ENCODE results near the gene SS18.

SS18 gene

DNA sequence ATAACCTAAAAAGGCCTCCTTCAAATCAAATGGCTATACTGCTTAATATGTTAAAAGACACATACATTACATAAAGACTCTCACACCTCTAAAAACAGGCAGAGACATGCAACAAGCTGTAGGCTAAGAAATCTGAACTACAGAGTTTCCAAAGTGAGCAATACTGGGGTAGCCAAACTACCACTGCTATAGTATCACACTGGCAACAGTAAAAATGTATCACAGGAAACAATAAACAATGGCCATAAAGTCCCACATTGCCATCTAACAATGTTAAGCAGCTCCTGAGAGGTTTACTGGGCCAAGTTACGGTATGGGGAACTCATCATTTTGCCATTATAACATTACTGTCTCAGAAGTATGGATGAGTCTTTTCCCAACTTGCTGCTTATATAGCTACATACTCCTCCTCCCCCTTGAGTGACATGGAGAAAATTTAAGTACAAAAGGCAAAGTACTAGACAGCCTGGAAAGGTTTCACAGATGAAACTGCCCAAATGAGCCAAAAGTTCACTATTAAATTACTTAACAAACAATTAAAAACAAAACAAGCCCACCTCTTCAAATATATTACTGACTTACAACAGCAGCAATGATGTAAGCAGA, 50.3 kb downstream of the SS18 start:
- TF ChIP-seq, protein P1, sequence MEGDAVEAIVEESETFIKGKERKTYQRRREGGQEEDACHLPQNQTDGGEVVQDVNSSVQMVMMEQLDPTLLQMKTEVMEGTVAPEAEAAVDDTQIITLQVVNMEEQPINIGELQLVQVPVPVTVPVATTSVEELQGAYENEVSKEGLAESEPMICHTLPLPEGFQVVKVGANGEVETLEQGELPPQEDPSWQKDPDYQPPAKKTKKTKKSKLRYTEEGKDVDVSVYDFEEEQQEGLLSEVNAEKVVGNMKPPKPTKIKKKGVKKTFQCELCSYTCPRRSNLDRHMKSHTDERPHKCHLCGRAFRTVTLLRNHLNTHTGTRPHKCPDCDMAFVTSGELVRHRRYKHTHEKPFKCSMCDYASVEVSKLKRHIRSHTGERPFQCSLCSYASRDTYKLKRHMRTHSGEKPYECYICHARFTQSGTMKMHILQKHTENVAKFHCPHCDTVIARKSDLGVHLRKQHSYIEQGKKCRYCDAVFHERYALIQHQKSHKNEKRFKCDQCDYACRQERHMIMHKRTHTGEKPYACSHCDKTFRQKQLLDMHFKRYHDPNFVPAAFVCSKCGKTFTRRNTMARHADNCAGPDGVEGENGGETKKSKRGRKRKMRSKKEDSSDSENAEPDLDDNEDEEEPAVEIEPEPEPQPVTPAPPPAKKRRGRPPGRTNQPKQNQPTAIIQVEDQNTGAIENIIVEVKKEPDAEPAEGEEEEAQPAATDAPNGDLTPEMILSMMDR (IDR thresholded peaks at IDR 0.05; ENCODE audit: low read depth, low read length, missing control alignments), result no peak
- in situ Hi-C loops (cut with HindIII; ENCODE audit: low sequenced_read_pairs), result no loop called here
- DNase-seq (ENCODE audit: low read depth), result no peak
- H3K4me3 ChIP-seq (ENCODE audit: low read depth, low read length), result no peak overlapping the region

DNA sequence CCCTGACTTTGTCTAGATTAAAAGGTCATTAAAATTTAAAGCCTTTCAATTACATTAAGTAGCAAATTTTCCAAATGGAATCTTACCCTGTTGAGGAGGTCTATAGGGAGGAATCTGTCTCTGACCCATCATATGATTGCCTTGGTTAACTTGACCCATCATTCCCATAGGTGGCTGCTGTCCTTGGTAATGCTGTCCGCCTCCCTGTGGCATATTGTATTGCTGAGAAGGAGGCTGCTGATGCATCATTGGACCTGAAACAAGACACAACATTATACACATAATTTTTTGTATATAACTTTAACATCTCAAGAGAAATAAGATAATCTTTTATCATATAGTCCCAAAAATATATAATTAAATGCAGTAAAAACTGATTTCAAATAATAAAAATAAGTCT, 51.2 kb downstream of the SS18 start:
- H3K4me3 ChIP-seq (ENCODE audit: low read depth, low read length), result no peak overlapping the region
- in situ Hi-C loops (cut with HindIII; ENCODE audit: low sequenced_read_pairs), result loop anchor here (5.0 kb wide), 1 partner anchor 33 kb away; no protein-coding TSS in a partner anchor
- TF ChIP-seq, protein P1 (IDR thresholded peaks at IDR 0.05; ENCODE audit: low read depth, low read length, missing control alignments), result no peak
- no peak for DNase-seq (ENCODE audit: low read depth)

DNA sequence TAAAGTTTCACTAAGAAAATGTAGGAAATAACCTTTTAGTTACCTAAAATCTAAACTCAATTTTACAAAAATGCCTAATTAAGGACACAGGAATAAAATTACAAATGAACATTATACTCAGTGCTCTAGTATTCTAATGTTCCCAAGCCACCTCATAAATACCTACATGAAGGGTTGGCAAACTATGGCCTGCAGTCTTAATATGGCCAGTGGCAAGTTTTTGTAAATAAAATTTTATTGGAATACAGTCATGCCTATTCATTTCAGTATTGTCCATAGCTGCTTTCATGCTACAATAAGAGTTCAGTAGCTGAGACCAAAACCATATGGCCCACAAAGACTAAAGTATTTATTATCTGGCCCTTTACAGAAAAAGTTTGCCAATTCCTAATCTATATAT, 53.8 kb downstream of the SS18 start:
- no peak overlapping the region for H3K4me3 ChIP-seq (ENCODE audit: low read depth, low read length)
- TF ChIP-seq, protein P1 (IDR thresholded peaks at IDR 0.05; ENCODE audit: low read depth, low read length, missing control alignments), result no peak
- in situ Hi-C loops (cut with HindIII; ENCODE audit: low sequenced_read_pairs), result loop anchor here (5.0 kb wide), 1 partner anchor 36 kb away; no protein-coding TSS in a partner anchor
- no peak for DNase-seq (ENCODE audit: low read depth)

DNA sequence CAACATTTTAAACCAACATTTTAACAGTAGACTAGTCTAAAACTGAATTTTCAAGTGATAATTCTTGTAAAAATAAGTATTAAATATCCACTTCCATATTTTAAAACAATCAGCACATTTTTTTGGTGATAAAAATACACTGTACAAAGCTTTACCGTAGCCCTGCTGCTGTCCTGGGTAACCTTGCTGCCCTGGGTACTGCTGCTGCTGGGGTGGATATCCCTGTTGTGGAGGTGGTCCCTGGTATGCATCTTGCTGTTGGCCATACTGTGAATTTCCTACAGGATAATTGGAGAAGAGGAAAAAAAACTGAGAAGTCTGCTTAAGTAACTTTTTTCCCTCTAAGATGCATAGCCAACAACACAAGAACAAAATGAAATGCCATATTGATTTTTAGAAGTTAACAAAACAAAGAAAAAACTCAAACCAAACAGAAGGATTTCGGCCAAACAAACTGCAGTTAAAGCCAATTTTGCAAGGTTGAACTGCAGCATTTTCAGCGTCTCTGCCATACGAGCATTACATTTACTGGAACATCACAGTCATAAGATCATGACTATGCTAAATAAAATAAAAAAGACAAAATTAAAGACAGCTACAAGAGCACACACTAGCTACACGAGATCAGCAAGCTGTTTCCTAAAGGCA, 55.4 kb downstream of the SS18 start:
- TF ChIP-seq, protein P1 (IDR thresholded peaks at IDR 0.05; ENCODE audit: low read depth, low read length, missing control alignments), result no peak
- DNase-seq (ENCODE audit: low read depth), result no peak
- in situ Hi-C loops (cut with HindIII; ENCODE audit: low sequenced_read_pairs), result loop anchor here (5.0 kb wide), 1 partner anchor 37 kb away; no protein-coding TSS in a partner anchor

DNA sequence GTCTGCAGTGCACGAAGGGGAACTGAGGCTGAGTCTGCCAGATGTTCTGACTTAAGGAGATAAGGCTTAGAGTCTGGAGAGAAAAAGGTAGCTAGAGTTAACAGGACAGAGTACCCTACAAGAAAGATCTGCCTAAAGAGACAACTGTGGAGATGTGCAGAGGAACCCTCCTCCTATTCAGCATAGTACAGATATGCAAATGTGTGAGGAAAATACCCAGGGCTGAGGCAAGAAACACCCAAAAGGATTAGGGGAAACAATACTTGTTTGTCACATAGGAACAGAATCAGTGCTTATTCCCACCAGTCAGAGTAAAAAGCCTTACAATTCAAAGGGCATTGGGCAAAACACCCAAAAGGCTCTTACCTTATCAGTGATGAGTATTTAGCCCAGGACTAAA, 67.8 kb downstream of the SS18 start:
- H3K4me3 ChIP-seq (ENCODE audit: low read depth, low read length), result no peak overlapping the region
- DNase-seq (ENCODE audit: low read depth), result no peak
- in situ Hi-C loops (cut with HindIII; ENCODE audit: low sequenced_read_pairs), result no loop called here
- TF ChIP-seq, protein P1 (IDR thresholded peaks at IDR 0.05; ENCODE audit: low read depth, low read length, missing control alignments), result no peak

More for the DNA sequence above, 55.4 kb downstream of the SS18 start:
- no peak overlapping the region for H3K4me3 ChIP-seq (ENCODE audit: low read depth, low read length)

DNA sequence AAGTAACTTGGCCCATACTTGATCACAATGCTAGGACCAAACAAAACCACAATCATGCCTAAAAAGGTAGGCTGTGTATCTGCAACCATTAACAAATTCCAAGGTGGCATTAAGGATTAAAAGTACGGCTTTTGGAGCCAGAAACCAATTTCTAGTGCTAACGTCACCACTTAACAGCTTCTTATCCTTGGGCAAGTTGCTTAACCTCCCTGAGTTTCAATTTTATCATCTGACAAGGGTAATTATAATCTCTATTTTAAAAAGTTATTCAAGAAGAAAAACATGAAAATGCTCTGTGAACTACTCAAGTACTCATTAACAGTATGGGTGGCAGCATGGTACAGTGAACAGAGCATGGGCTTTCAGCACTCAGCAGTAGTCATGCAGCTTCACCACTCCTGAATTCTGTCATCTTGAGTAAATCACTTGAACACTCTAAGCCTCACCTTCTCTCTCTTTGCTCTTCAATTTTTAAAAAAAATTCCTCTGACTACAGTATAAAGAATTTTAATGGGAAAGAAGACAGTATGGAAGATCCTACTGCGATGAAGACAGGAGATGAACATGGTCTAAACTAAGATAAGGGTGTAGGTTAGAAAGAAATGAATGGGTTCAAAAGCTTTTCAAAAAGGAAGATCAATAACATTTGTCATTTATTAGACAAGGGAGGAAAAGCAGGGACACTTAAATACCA, 69.2 kb downstream of the SS18 start:
- TF ChIP-seq, protein P1 (IDR thresholded peaks at IDR 0.05; ENCODE audit: low read depth, low read length, missing control alignments), result no peak
- DNase-seq (ENCODE audit: low read depth), result no peak
- H3K4me3 ChIP-seq (ENCODE audit: low read depth, low read length), result no peak overlapping the region
- in situ Hi-C loops (cut with HindIII; ENCODE audit: low sequenced_read_pairs), result no loop called here

Measured in astrocyte of the cerebellum (primary cell).